ENCODE data around the gene ADGRV1. TPM values are rescaled to one million over a fixed set of nuclear protein-coding genes. Genes with fewer than 3 reads are reported as not detected.

Gene ADGRV1
- total and polyA plus RNA-seq, 9 of the 15 experiments (the other 6 are each of a cell fraction or from before 2014, with no cell fraction given), result 21.7 to 156 (median 58.2) TPM

GRCh38 chr5:90641528-90641927 lies 82.9 kb downstream of the ADGRV1 start (continued):
- TF ChIP-seq ZNF318 (IDR thresholded peaks at IDR 0.05; ENCODE audit: borderline replicate concordance in 1 of 2, low read depth in 1 of 2) (no peak), FOXM1 (IDR thresholded peaks at IDR 0.05; ENCODE audit: low read depth) (no peak), FOXM1 (CRISPR knock-in tag; IDR thresholded peaks at IDR 0.05; ENCODE audit: low read depth) (no peak), ZNF584 (CRISPR knock-in tag; IDR thresholded peaks at IDR 0.05; ENCODE audit: low read depth) (no peak), THAP7 (CRISPR knock-in tag; IDR thresholded peaks at IDR 0.05) (no peak), ZKSCAN3 (CRISPR knock-in tag; IDR thresholded peaks at IDR 0.05) (no peak), ZNF407 (IDR thresholded peaks at IDR 0.05; ENCODE audit: low read depth) (no peak), CHD4 (IDR thresholded peaks at IDR 0.05; ENCODE audit: insufficient read depth, insufficient replicate concordance, low read depth, low read length, poor library complexity, severe bottlenecking) (no peak), MCM5 (IDR thresholded peaks at IDR 0.05; ENCODE audit: low read depth) (no peak), DACH1 (IDR thresholded peaks at IDR 0.05; ENCODE audit: partially characterized antibody) (no peak), RBM14 (IDR thresholded peaks at IDR 0.05; ENCODE audit: borderline replicate concordance, insufficient read depth, low read depth, low read length) (no peak), YBX1 (IDR thresholded peaks at IDR 0.05) (no peak)

All from K562 (cell line).